ENCODE results near the gene C6orf120.

The C6orf120 gene

GRCh38 chr6:169701954-169702839, at the start of gene C6orf120, which contains the start of gene WDR27:
Gene C6orf120, plus strand, starts transcription at chr6:169702126. Its CDS starts 334 bp downstream, at chr6:169702460.
Gene WDR27, minus strand, starts transcription at chr6:169702029. Its CDS starts 13,024 bp downstream, at chr6:169689005.
- DNase-seq: peak; percentile 65 to 97 (median 91)

- DNase-seq: no peak
Measured at GRCh38 chr6:169652896-169653295, 49.0 kb upstream of the C6orf120 start.

DNA sequence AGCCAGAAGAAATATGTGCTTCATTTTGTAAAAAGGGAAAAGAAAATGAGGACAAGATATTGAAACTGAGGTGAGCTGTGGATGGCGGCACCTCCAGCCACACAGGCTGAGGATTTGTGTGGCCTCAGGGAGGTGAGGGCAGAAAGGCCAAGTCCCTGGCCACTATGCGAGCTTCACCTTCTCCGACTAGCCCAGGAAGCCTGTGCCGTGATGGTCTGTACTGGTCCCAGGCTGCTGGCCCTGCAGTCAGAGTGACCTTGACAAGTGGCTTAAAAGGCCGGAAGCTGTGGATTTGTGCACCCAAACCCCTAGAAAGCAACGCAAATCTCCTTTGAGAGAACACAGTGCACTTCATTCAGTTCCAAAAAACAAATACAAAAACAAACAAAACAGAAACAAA, 48.2 kb upstream of the C6orf120 start:
- no peak for DNase-seq

DNA sequence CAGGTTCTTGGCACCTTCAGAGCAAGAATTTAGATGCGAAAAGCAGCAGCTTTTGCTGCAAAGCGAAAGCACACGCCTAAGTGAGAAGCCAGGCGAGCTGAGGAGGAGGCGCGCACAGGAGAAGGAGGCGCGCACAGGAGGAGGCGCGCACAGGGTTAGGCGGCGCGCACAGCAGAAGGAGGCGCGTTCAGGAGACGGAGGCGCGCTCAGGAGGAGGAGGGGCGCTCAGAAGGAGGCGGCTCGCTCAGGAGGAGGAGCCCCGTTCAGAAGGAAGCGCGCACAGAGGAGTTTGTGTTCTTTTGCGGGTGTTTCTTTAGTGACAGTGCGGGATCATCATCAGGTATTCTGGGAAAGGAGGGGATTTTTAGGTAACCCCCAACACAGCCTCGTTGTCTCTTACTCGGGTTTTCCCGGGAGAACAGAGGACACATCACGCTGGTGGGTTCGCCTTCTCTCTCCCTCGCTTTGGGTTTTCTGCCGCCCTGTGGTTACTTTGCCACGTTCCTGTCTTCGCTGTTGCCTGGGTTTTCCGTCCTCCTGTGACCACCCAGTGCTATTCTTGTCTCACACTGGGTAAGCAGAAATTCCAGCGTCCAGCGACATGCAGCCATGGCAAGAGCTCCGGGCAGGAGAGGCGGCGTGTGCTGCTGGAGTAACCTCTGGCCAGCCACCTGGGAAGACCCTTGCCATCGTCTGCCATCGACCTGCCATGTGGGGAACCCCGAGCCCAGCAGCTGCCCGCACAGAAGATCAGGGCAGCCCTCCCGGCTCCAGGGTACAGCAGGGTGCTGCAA, 47.1 kb upstream of the C6orf120 start:
- DNase-seq: peak in 44 of 58 donors; percentile 14 to 75 (median 57)

DNA sequence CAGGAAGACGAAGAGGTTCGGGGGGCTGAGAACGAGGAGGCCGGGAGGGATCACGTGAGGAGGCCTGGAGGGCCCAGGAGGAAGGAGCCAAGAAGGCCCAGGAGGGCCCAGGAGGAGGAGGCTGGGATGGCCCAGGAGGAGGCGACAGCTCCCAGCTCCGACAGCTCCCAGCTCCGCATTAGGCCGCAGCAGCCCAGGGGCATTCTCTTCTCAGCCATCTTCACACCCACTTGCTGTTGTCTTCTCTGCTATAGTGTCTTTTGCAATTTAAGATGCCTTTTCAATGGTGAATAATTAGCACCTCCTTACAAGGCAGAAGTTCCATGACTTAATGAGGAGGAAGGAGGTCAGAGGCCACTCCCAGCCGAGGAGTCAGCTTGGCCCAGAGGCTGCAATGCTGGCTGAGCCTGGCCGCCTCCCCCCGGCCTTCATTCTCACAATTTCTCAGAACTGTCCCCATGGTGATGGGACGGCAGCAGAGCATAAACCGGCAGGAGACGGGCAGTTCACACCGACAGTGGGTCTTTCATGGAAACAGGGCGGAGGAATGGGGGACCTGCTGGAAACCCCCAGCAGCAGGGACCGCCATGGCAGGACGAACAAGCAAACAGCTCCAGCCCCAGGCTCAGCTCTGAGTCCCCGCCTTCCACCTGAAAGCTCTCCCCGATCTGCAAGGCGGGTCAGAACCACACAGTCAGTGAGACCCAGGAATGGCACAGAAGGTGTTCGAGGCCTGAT, 45.2 kb upstream of the C6orf120 start:
- DNase-seq: no peak

GRCh38 chr6:169657284-169657610, 44.7 kb upstream of the C6orf120 start:
- DNase-seq: no peak

DNA sequence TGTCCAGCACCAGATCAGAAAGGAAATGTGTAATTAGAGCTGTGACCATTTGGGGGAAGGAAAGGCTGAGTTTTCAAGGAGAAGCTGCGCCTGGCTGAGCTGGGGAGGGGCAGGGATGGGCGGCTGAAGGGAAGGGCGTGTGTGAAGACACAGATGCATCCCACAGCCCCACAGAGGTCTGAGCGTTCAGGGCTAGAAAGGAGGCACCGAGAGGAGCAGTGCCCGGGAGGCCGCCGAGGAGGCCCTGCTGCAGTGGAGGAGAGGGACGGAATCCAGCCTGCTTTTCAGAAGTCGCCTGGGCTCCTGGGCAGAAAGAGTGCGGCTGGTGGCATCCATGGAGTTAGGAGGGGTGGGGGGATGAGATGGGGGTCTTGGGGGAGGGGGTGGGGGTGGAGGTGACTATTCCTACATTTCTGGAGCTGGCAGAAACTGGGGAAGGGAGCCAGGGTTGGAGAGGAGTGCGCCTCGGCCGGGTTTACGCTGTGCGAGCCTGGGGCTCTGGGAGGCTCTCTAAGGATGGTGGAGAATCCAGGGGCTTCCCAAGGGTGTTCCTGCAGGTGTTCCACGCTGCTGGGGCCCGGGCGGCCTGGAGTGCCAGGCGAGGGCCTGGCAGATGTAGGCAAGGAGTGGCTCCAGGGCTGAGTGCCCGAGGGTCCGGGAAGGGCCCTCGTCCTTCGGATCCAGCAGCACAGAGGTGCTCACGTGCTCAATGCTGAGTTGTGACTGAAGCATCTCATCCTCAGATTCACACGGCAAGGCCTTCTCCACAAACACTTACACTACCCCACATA, 41.9 kb upstream of the C6orf120 start:
- no peak for DNase-seq

DNA sequence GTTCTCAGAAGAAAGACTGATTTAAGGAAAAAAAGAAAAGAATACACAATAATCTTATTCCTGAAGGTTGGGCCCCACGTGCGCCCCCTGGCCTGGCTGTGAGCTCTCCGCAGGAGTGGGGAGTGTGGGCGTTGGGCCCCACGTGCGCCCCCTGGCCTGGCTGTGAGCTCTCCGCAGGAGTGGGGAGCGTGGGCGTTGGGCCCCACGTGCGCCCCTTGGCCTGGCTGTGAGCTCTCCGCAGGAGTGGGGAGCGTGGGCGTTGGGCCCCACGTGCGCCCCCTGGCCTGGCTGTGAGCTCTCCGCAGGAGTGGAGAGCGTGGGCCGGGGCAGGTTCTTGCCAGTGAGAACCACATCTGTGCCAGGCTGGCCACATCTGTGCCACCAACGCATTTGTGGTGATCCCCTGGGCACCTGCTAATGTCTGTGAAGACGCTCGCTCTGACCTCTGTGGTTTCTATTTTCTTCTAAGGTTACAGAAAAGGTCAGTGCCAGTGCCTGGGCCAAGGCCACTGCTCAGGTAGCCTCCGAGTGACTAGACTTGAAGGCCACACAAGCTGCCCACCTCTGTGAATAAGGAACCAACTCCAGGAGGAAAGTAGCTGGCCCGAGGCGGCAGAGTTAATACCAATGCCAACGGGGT, 41.1 kb upstream of the C6orf120 start:
- DNase-seq: no peak

DNA sequence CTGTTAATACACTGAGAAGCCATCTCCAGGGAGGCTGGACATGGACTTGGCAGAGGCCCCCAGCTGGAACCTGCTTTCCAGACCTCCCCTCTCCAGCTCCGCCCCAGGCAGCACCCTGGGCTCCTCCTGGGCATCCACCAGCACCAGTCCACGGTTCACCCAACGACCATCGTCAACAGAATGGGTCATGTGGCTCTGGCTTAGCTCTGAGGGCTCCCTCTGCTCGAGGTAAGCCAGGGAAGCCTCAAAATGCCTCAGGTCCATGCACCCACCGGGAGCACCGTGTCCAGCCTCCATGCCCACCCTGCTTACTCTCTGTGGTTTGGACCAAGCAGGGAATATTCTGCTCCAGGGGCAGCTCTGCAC, 40.6 kb upstream of the C6orf120 start:
- DNase-seq: no peak

GRCh38 chr6:169663468-169663867, 38.5 kb upstream of the C6orf120 start:
- DNase-seq: no peak

DNA sequence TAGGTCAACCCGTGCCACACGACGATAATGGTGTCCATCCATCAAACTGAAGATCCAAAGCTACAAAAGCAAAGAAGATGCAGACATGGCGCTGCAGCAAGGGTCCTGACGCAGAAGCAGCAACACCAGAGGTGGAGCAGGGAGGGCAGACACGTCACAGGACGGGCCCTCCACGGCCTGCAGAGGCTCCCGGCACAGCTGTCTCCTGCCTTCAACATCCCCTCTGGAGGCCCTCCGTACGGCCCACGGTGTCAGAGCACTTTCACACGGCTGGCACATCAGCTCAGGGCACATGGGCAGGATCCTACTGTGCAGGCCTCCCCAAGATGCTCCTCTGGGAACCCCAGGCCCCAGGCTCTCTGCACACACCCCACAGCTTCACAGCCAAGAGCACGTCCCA, 37.7 kb upstream of the C6orf120 start:
- DNase-seq: no peak

- no peak for DNase-seq
Measured at GRCh38 chr6:169665289-169665688, 36.6 kb upstream of the C6orf120 start.

GRCh38 chr6:169666441-169666840, 35.5 kb upstream of the C6orf120 start:
- DNase-seq: no peak

DNA sequence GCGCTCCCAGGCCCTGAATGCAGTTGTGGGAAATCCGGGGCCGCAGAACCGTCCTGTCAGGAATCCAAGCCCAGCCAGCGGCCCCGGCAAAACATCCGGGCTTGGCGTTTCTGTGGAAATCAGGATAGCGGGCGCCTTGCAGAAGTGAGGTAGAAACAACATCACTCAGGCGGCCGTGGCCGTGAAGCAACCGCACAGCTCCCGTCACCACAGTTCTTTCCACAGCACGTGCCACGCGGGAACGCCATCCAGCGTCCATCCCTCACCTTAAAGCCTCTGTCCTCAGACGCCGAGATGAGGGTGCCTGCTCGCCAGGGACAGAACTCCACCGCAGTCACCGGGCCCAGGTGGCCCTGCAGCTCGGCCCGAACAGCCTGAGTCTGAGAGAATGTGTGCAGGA, 34.2 kb upstream of the C6orf120 start:
- DNase-seq: no peak

- DNase-seq: no peak
Measured at GRCh38 chr6:169668203-169668847, 33.6 kb upstream of the C6orf120 start.

DNA sequence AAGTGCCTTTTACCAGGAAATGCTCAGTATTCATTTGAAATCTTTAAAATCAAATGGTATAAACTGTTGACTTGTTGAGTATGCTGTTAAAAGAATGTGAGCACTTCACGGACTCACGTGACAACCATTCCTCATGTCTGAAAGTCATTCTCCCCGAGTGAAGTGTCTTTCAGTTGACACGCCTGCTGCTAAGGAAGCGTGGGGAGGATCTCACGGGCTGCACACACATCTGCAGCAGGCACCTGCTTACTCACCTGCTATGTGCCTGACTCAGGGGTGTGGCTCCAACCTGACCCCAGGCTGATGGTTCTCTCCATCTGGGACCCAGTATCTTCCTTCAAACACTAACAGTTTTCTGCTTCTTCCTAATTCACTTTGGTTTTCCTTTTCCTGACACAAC, 32.8 kb upstream of the C6orf120 start:
- no peak for DNase-seq

DNA sequence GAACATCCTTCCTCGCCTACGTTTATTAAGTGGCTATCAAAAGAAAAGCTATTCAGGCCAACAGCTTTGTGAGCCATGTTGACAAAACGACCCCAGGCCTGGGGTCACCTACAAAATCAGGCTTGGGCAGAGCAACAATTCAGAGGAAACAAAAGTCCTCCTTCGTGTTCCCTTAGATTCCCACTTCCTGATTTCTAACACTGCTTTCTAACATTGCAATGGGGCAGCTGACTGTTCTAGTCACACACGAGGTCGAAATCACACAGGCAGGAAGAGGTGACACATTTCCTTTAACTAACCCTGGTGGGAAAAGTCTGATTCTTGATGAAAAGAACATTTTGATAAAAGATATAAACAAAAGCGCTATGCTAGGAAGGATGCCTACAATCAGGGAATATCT, 32.0 kb upstream of the C6orf120 start:
- DNase-seq: no peak

GRCh38 chr6:169671563-169671962, 30.4 kb upstream of the C6orf120 start:
- no peak for DNase-seq

GRCh38 chr6:169675011-169675410, 26.9 kb upstream of the C6orf120 start:
- no peak for DNase-seq

GRCh38 chr6:169677096-169677495, 24.8 kb upstream of the C6orf120 start:
- DNase-seq: no peak
